ENCODE results near the gene ROBO2.

ROBO2 gene

GRCh38 chr3:77668376-77668775 is 628.5 kb downstream of the ROBO2 start:
- Histone ChIP-seq H3K36me3 (ENCODE audit: insufficient read depth, low read length) (no peaks in the 10 kb centered on the region), H3K4me1 (ENCODE audit: insufficient read depth, low read length) (peaks cover 5% of the 10 kb centered on the region), H2AFZ (ENCODE audit: low read depth, low read length) (no peak overlapping the region), H3K9me3 (ENCODE audit: low read length) (no peaks in the 10 kb centered on the region), H3K4me3 (ENCODE audit: low read length) (no peak overlapping the region), H3K27me3 (ENCODE audit: insufficient read depth, low read length) (no peaks in the 10 kb centered on the region)

- H3K4me3 ChIP-seq (ENCODE audit: low read length): no peak overlapping the region
- H3K4me1 ChIP-seq (ENCODE audit: insufficient read depth, low read length): peaks cover 5% of the 10 kb centered on the region
- no peaks in the 10 kb centered on the region for H3K36me3 ChIP-seq (ENCODE audit: insufficient read depth, low read length)
- H2AFZ ChIP-seq (ENCODE audit: low read depth, low read length): no peak overlapping the region
- H3K9me3 ChIP-seq (ENCODE audit: low read length): no peaks in the 10 kb centered on the region
- H3K27me3 ChIP-seq (ENCODE audit: insufficient read depth, low read length): no peaks in the 10 kb centered on the region
Measured at GRCh38 chr3:77672016-77672415, 632.1 kb downstream of the ROBO2 start.

DNA sequence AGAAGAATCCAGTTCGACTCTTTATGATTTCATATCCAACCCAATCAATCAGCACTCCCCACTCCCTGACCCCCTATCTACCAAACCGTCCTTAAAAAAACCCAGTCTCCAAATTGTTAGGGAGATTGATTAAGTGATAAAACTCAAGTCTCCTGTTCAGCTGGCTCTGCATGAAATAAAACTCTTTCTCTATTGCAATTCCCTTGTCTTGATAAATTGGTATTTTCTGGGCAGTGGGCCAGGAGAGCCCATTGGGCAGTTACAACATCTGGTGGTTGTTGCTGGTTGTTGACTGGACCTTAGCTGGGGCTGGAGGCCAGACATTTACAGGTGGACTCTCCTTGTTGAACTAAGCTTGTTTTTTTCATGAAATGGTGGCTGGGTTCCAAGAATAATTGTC is 642.3 kb downstream of the ROBO2 start:
- no peaks in the 10 kb centered on the region for H3K4me1 ChIP-seq (ENCODE audit: insufficient read depth, low read length)
- H3K27me3 ChIP-seq (ENCODE audit: insufficient read depth, low read length): no peaks in the 10 kb centered on the region

GRCh38 chr3:77684115-77684514 is 644.2 kb downstream of the ROBO2 start:
- Histone ChIP-seq H2AFZ (ENCODE audit: low read depth, low read length) (no peak overlapping the region), H3K27me3 (ENCODE audit: insufficient read depth, low read length) (no peaks in the 10 kb centered on the region), H3K4me3 (ENCODE audit: low read length) (no peak overlapping the region), H3K9me3 (ENCODE audit: low read length) (peaks cover 6% of the 10 kb centered on the region), H3K36me3 (ENCODE audit: insufficient read depth, low read length) (no peaks in the 10 kb centered on the region), H3K4me1 (ENCODE audit: insufficient read depth, low read length) (no peaks in the 10 kb centered on the region)

More for the DNA sequence above, 642.3 kb downstream of the ROBO2 start:
- Histone ChIP-seq H2AFZ (ENCODE audit: low read depth, low read length) (no peak overlapping the region), H3K4me3 (ENCODE audit: low read length) (no peak overlapping the region), H3K9me3 (ENCODE audit: low read length) (peaks cover 6% of the 10 kb centered on the region), H3K36me3 (ENCODE audit: insufficient read depth, low read length) (no peaks in the 10 kb centered on the region)

GRCh38 chr3:77685713-77686112 is 645.8 kb downstream of the ROBO2 start:
- Histone ChIP-seq H3K27me3 (ENCODE audit: insufficient read depth, low read length) (no peaks in the 10 kb centered on the region), H3K9me3 (ENCODE audit: low read length) (peaks cover 6% of the 10 kb centered on the region), H3K4me3 (ENCODE audit: low read length) (no peak overlapping the region), H3K4me1 (ENCODE audit: insufficient read depth, low read length) (peaks cover 3% of the 10 kb centered on the region), H3K36me3 (ENCODE audit: insufficient read depth, low read length) (no peaks in the 10 kb centered on the region), H2AFZ (ENCODE audit: low read depth, low read length) (no peak overlapping the region)

- Histone ChIP-seq H3K27me3 (ENCODE audit: insufficient read depth, low read length) (no peaks in the 10 kb centered on the region), H3K4me1 (ENCODE audit: insufficient read depth, low read length) (peaks cover 3% of the 10 kb centered on the region), H2AFZ (ENCODE audit: low read depth, low read length) (no peak overlapping the region), H3K36me3 (ENCODE audit: insufficient read depth, low read length) (no peaks in the 10 kb centered on the region), H3K4me3 (ENCODE audit: low read length) (no peak overlapping the region), H3K9me3 (ENCODE audit: low read length) (peaks cover 4% of the 10 kb centered on the region)
Measured at GRCh38 chr3:77686560-77686959, 646.7 kb downstream of the ROBO2 start.

- Histone ChIP-seq H3K9me3 (ENCODE audit: low read length) (no peaks in the 10 kb centered on the region), H3K36me3 (ENCODE audit: insufficient read depth, low read length) (no peaks in the 10 kb centered on the region), H2AFZ (ENCODE audit: low read depth, low read length) (no peak overlapping the region), H3K4me1 (ENCODE audit: insufficient read depth, low read length) (peaks cover 3% of the 10 kb centered on the region), H3K27me3 (ENCODE audit: insufficient read depth, low read length) (no peaks in the 10 kb centered on the region), H3K4me3 (ENCODE audit: low read length) (no peak overlapping the region)
Measured at GRCh38 chr3:77687545-77687944, 647.6 kb downstream of the ROBO2 start.

DNA sequence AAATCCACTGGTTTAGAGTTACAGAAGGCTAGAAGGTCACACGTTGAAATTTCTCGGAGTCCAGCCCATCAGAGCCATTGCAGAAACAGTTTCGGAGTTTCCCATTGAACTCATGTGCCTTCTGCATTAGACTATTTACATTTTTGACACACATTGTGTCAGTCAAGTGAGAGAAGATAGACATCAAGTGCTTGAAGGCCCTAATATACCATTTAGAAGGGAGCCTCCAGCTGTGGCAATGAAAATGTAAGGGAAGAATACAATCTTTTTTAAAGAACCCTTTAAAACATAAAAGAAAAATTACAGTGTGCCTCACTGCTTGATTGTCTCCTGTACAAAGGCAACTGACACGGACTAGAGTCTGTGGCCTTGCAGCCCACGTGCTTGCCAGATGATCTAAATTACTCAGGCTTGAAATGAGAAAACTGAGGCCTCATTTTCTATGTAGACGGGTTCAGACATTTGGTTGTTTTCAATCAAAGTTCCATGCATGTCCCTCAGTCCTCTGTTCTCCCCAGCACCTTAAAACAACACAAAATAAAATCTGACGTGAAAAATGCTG is 650.5 kb downstream of the ROBO2 start:
- no peak overlapping the region for H2AFZ ChIP-seq (ENCODE audit: low read depth, low read length)
- no peaks in the 10 kb centered on the region for H3K9me3 ChIP-seq (ENCODE audit: low read length)
- H3K4me3 ChIP-seq (ENCODE audit: low read length): no peak overlapping the region
- H3K36me3 ChIP-seq (ENCODE audit: insufficient read depth, low read length): no peaks in the 10 kb centered on the region
- H3K4me1 ChIP-seq (ENCODE audit: insufficient read depth, low read length): peaks cover 3% of the 10 kb centered on the region
- no peaks in the 10 kb centered on the region for H3K27me3 ChIP-seq (ENCODE audit: insufficient read depth, low read length)

DNA sequence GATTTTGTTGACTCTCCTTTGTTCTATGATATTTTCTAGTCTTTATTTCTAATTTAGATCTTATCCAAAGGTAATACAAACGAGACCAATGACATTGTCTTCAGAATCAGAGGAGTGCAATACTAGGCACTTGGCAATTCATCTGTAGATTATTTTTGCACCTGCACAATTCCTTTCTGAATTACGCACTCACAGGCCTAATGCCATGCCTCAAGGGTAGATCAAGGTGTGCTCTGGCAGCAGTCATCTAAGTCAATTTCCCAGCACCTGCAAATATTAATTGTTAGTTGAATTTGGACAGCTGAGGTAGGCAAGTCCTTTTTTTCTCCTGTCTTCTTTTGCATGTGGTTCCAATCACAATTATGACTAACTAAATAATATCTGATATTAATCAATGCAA is 653.2 kb downstream of the ROBO2 start:
- Histone ChIP-seq H3K36me3 (ENCODE audit: insufficient read depth, low read length) (no peaks in the 10 kb centered on the region), H3K27me3 (ENCODE audit: insufficient read depth, low read length) (no peaks in the 10 kb centered on the region), H3K9me3 (ENCODE audit: low read length) (no peaks in the 10 kb centered on the region), H2AFZ (ENCODE audit: low read depth, low read length) (no peak overlapping the region), H3K4me1 (ENCODE audit: insufficient read depth, low read length) (peaks cover 3% of the 10 kb centered on the region), H3K4me3 (ENCODE audit: low read length) (no peak overlapping the region)

DNA sequence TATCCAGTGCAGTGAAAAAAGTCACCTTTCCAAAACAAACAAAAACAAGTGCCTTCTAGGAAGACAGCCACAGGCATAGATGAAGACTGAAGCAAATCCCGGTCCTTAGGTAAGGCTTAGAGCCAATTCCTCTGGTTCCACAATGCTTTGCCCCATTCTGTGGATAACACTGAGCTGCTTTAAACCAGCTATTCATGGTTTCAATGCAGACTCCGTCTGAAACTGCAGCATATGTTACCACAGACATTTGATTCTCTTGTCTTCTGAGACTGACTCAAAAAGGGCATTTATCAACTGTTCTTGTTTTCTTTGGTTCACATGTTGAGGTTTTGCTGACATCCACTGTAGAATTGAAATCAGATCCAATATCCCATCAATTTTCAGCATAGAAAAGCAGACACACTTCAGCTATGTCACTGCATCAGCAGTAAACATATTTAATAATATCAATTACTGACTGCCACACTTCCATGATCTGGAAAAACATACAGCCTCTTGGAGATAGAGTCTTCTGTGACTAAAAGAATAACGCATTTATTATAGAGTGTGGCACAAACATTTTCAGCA is 659.3 kb downstream of the ROBO2 start:
- H2AFZ ChIP-seq (ENCODE audit: low read depth, low read length): no peak overlapping the region
- no peaks in the 10 kb centered on the region for H3K9me3 ChIP-seq (ENCODE audit: low read length)

More for the DNA sequence above, 659.3 kb downstream of the ROBO2 start:
- Histone ChIP-seq H3K27me3 (ENCODE audit: insufficient read depth, low read length) (no peaks in the 10 kb centered on the region), H3K4me1 (ENCODE audit: insufficient read depth, low read length) (no peaks in the 10 kb centered on the region), H3K36me3 (ENCODE audit: insufficient read depth, low read length) (no peaks in the 10 kb centered on the region), H3K4me3 (ENCODE audit: low read length) (no peak overlapping the region)

All from neuron (in vitro differentiated cells).